Measurements from ENCODE around the gene NACA.

GRCh38 chr12:56723352-56723751 lies 1.7 kb downstream of the NACA start:
- TF ChIP-seq POLR2A (IDR thresholded peaks at IDR 0.05) (no peak), CTCF (IDR thresholded peaks at IDR 0.05) (no peak)
